Coronary artery (tissue), 2 donors: ENCODE data around the gene ADIRF.

Source experiments
- DNase-seq: peaks from one replicate; pipeline ENCODE4 v3.0.0-alpha.2; 2017; ENCODE audit warnings: low spot score
- H3K27ac ChIP-seq, 2 donors: fragments of 200-600 bp; sonication (generic); one replicate each; pipeline ENCODE4 v1.5.1; 2016 to 2019
- H3K4me3 ChIP-seq: fragments of 200-600 bp; sonication (generic); 2 replicates; pipeline ENCODE4 v1.5.1; 2016; ENCODE audit warnings: mild to moderate bottlenecking, moderate library complexity
- TF ChIP-seq, protein P1 (sequence below): fragments of 200-600 bp; sonication (generic); IDR thresholded peaks from one replicate; pipeline ENCODE4 v1.5.1; 2019; ENCODE audit warnings: antibody characterized with exemption

ADIRF gene

GRCh38 chr10:86968994-86969355, 693 bp downstream of the ADIRF start:
- peak overlapping the region; percentile 79 for H3K4me3 ChIP-seq
- peak; percentile 74 for DNase-seq
- peak overlapping the region; percentile 97 to 99 for H3K27ac ChIP-seq
- TF ChIP-seq, protein P1, sequence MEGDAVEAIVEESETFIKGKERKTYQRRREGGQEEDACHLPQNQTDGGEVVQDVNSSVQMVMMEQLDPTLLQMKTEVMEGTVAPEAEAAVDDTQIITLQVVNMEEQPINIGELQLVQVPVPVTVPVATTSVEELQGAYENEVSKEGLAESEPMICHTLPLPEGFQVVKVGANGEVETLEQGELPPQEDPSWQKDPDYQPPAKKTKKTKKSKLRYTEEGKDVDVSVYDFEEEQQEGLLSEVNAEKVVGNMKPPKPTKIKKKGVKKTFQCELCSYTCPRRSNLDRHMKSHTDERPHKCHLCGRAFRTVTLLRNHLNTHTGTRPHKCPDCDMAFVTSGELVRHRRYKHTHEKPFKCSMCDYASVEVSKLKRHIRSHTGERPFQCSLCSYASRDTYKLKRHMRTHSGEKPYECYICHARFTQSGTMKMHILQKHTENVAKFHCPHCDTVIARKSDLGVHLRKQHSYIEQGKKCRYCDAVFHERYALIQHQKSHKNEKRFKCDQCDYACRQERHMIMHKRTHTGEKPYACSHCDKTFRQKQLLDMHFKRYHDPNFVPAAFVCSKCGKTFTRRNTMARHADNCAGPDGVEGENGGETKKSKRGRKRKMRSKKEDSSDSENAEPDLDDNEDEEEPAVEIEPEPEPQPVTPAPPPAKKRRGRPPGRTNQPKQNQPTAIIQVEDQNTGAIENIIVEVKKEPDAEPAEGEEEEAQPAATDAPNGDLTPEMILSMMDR = no peak

DNA sequence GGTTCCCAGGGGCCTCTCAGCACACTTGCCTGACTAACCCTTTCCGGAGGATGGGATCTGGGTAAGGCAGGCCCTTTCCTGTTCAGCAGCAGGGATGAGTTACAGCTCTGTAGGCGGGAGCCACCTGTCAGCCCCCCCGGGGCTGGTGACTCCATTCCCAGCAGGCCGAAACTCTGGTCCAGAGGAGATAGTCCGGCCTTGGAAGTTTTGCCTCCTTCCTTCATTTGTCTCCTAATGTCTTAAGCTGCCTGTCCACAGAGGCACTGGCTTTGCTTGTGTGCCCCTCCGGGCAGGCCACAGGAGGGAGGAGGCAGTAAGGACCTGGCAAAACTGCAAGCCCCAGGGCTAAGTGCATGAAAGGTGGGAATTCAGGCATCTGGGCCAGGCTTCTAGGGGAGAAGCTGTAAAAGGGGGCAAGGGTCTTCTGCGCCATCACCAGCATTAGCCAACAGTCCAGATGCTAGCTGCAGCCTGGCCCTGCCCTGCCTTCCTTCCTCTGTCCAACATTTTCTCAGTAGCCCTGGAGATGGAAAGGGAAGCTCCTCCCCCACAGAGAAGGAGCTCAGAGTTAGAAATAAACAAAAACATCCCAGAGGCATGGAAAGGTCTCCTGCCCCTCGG, 1.2 kb downstream of the ADIRF start:
- Histone ChIP-seq H3K4me3 (peak overlapping the region; percentile 79), H3K27ac (peak overlapping the region; percentile 97 to 99)
- DNase-seq = peak; percentile 79
- TF ChIP-seq, protein P1 = no peak

- H3K4me3 ChIP-seq = peak overlapping the region; percentile 79
- peak overlapping the region; percentile 97 to 99 for H3K27ac ChIP-seq
- DNase-seq = peak; percentile 95
- TF ChIP-seq, protein P1 = no peak
Measured at GRCh38 chr10:86970162-86970981, 2.1 kb downstream of the ADIRF start.

DNA sequence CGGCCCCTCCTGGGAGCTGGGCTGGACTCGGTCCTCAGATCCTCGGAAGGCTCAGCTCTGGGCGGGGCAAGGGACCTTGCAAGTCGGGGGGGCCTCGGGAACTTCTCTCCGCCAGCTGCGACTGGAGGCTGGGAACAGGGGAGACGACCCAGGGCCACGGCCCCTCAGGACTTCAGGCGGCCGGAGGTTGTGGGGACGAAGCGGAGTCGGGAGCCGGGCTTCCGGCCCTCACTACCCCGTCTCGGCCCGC, 2.6 kb downstream of the ADIRF start:
- H3K4me3 ChIP-seq = peak overlapping the region; percentile 79
- peak overlapping the region; percentile 97 to 99 for H3K27ac ChIP-seq
- DNase-seq = no peak
- TF ChIP-seq, protein P1 = no peak

DNA sequence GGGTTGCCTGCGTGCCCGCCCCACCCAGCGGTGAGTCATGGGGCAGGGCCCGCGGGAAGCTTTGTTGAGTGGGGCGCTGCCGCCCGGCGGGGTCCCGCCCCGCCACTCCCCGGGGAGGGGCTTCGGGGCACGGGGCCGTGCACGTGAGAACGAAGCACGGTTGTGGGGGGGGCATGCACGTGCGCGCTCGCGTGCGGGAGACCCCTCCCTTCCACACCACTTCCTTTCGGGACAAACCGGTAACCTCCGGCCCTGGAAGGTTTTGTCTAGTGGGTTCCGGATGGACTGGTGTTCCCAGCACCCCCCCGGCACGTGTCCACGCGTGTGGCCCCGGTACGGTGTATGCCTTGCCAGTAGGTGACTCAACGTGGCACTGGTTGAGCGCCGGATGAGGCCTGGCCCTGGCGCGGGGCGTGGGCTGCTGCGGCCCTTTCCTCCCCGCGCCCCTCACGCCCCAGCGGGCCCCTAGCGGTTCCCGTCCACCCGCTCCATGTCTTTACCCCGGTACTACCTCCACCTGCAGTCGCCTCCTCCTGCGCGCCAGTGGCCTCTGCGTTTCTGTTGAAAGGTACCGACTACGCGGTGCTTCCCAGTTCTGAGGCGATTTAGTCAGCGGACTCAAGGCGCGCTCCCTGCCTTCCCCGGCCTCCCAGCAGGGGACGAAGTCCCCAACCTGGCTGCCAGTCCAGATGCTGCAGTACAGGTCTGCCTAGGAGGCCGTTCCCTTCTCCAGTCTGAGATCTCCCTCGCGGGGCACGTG, 3.1 kb downstream of the ADIRF start:
- DNase-seq = peak; percentile 96
- TF ChIP-seq, protein P1 = no peak
- H3K4me3 ChIP-seq = peak overlapping the region; percentile 79
- peak overlapping the region; percentile 97 to 99 for H3K27ac ChIP-seq

DNA sequence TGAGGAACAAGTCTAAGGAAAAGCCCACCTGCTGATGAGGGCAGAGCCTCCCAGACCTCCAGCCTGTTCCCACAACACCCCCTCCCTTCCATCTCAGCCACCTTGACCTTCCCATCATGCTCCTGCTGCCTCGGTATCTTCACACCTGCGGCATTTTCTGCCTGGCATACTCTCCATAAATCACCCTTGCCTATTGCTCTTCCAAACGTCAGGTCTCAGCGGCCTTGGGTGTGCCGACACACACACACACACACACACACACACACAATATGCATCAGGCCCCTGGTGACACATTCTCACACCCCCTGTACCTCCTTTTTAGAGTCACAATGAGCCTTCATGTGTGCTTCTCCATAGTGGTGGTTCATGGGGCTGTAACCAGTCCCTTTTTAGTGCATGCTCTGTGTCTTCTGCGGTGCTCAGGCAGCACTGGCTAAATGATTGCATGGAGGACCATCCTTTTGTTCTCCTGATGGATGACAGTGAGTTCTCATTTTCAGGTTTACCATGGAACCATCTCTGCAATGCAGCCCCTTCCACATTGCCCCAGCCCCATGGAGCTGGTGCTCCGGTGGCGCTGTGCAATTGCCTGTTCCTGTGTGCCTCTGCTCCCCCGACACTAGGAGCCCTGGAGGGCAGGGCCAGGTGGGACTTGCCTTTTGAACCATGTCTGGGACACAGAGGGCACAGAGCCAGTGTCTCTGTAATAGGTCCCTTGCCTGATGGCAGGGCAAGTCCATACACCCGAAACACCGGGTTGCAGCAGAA, 4.5 kb downstream of the ADIRF start:
- Histone ChIP-seq H3K27ac (peak overlapping the region; percentile 97 to 99), H3K4me3 (no peak overlapping the region)
- TF ChIP-seq, protein P1 = no peak
- DNase-seq = peak; percentile 75
